ENCODE data around the gene LAMA4. TPM values are rescaled to one million over a fixed set of nuclear protein-coding genes. Genes with fewer than 3 reads are reported as not detected.

The LAMA4 gene
- total RNA-seq, 4 donors from 2014 or later = 212 to 265 (median 238) TPM

DNA sequence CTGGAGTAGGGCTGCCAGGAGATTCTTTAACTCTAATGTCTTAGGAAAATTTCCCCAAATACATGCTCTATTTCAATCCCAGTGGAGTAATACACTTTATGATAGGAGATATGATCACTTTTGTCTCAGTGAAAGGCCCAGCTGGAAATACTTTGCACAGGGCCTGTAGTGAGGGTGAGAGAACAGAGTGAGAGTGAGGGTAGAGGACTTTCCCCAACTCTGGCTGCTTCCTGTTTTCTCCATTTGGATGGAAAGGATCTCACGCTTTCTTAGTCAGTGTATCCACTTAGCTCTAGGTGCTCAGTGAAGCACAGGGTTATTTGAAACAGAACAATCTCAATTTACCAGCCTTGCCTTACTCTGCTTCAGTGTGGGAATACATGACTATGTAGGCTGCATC is 130.4 kb downstream of the LAMA4 start:
- TF ChIP-seq, protein P1, sequence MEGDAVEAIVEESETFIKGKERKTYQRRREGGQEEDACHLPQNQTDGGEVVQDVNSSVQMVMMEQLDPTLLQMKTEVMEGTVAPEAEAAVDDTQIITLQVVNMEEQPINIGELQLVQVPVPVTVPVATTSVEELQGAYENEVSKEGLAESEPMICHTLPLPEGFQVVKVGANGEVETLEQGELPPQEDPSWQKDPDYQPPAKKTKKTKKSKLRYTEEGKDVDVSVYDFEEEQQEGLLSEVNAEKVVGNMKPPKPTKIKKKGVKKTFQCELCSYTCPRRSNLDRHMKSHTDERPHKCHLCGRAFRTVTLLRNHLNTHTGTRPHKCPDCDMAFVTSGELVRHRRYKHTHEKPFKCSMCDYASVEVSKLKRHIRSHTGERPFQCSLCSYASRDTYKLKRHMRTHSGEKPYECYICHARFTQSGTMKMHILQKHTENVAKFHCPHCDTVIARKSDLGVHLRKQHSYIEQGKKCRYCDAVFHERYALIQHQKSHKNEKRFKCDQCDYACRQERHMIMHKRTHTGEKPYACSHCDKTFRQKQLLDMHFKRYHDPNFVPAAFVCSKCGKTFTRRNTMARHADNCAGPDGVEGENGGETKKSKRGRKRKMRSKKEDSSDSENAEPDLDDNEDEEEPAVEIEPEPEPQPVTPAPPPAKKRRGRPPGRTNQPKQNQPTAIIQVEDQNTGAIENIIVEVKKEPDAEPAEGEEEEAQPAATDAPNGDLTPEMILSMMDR (IDR thresholded peaks at IDR 0.05; ENCODE audit: low read depth) = no peak

DNA sequence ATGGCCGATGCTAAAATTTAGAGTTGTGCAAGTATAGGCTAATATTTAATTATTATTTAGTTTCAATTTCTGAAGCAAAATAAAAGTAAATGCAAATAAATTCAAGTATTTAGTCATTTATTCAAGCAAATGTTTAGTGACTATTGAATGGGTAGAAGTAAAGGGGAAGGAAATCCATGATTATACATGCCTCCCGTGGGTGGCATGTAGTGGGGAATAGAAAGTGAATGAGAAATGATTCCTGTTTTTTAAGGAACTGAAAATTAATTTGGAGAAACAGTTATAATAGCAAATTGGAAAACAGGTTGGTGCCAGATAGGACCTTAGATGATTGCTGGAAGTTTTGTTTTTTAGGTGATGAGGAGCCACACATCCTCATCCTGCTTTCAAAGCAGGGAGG is 131.6 kb downstream of the LAMA4 start:
- TF ChIP-seq, protein P1 (IDR thresholded peaks at IDR 0.05; ENCODE audit: low read depth) = no peak

DNA sequence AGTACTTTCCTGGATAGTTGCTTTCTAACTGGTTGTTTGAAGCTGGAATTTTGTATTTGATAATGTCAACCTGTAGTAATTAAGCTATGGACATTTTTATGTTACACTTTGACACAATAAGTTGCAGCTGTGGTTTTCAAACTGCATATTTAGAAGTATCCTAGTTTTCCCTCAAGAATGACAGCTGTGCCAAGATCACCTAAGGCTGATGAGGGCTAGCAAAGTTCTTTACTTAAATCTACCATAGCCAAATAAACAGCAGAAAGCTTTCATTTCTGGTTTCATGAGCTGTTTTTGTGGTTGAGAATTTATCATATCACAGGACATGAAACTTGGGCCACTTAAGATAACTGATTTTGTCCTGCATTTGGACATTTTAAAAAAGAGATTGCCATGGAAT is 136.3 kb downstream of the LAMA4 start:
- TF ChIP-seq, protein P1 (IDR thresholded peaks at IDR 0.05; ENCODE audit: low read depth) = no peak

DNA sequence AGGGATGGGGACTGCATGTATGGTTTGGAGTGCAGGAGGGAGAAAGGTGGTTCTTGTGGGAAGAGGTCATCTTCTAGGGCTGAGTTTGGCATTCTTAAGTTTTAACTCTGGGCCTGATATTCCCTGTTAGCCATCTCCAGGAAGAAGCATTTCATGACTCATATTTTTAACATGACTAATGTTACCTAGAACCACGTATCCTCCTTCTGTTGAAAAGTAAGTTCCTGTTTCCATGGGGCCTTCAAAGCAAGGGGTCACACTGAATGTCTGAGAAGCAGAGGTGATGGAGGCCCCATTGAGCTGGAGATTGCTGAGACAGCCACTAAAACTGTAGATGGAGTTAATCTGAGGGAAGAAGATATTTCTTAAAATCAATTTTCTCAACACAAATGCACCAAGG is 136.8 kb downstream of the LAMA4 start:
- TF ChIP-seq, protein P1 (IDR thresholded peaks at IDR 0.05; ENCODE audit: low read depth) = no peak

DNA sequence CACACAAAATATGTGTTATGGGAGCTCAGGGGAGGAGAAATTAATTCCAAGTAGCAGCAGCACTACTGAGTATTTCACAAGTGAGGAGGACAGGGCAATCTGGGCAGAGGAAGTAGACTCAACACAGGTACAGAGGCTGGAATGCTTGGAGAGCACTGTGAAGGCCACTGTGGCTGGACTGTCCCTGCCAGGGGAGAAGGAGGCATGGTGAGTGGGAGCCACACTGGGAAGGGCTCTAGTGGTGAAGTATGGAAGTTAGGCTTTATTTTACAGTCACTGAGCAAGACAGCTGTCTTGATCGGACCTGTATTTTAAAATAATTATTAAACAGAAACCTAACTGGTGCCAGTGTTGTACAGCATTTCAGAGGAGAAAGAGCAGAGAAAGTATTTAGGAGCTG is 138.1 kb downstream of the LAMA4 start:
- TF ChIP-seq, protein P1 (IDR thresholded peaks at IDR 0.05; ENCODE audit: low read depth) = no peak

DNA sequence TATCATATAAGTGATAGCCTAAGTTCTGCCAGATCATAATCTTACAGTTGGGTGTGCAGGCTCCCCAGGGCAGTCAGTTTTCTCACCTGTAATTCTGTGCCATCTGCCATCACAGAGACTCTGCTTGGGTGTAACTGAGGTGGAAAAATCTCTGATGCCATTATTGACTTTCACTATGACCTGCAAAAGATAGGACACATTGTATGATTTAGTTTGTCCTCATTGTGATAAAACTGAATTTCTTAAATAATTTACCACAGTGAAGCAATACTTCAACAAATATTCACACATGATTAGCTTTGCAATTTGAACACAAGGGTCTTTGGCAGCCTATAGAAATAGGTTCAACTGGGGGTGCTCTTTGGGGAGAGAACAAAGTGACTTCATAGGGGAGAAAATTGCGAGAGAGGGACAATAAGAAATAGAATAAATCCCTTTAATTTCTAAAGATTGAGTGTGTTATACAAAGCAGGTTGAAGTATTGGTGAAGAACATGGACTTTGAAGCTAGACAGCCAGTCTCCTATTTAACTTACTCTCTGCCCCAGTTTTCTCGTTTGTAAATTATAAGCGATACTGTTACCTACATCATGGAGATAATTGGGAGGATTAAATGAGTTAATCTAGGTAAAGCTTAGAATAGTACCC is 139.7 kb downstream of the LAMA4 start:
- TF ChIP-seq, protein P1 (IDR thresholded peaks at IDR 0.05; ENCODE audit: low read depth) = no peak

DNA sequence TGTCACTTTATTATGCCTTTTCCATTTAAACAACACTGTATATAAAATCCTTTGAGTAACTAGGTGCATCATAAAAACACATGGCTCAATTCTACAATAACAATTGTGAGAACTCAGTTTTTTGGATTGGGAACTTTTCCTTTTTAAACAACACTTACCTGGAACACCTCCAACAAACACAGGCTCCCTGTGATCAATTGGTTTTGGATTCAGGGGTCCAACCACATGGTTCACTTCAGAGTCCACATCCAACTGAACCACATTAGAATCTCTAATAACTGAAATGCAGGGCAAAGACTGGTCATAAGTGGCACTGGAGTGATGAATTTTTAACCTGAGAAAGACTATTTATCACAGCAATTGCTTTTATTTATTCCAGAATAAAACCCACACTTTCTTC is 140.4 kb downstream of the LAMA4 start:
- TF ChIP-seq, protein P1 (IDR thresholded peaks at IDR 0.05; ENCODE audit: low read depth) = no peak
